CD8-positive, alpha-beta memory T cell (primary cell): Measurements from ENCODE around the gene SNRNP35. TPM values are rescaled to one million over a fixed set of nuclear protein-coding genes. Genes with fewer than 3 reads are reported as not detected.

Experiments used
- polyA plus RNA-seq: library from polyadenylated mRNA; unstranded; fragments of 300-500 nt; fragmentation: Illumina TruSeq; gene quantifications from one replicate; pipeline ENCODE4 v1.2.3, GENCODE V29; 2021
- total RNA-seq, 2 experiments: library from RNA; stranded (reverse); gene quantifications; one replicate each; pipeline ENCODE4 v1.2.3, GENCODE V29; 2021

Gene SNRNP35
- total and polyA plus RNA-seq, 3 experiments from 2014 or later = 21.9 to 26.5 (median 23.8) TPM

Other genes starting within 250 kb of the SNRNP35 start
- gene MPHOSPH9, start 225.0 kb upstream of the SNRNP35 start, total RNA-seq = 10 to 100 TPM; 67.3 to 74.8 TPM
- 31.0 TPM for gene MPHOSPH9, start 225.0 kb upstream of the SNRNP35 start, polyA plus RNA-seq
- gene MTRFR, start 224.7 kb upstream of the SNRNP35 start, total RNA-seq = 10 to 100 TPM; 26.6 TPM
- gene MTRFR, start 224.7 kb upstream of the SNRNP35 start, polyA plus RNA-seq = 51.4 TPM
- 10 to 100 TPM; 56.3 to 57.7 TPM for gene CDK2AP1, start 186.3 kb upstream of the SNRNP35 start, total RNA-seq
- gene CDK2AP1, start 186.3 kb upstream of the SNRNP35 start, polyA plus RNA-seq = 9.1 TPM
- 10 to 100 TPM; 52.1 to 53.8 TPM for gene SBNO1, start 93.3 kb upstream of the SNRNP35 start, total RNA-seq
- gene SBNO1, start 93.3 kb upstream of the SNRNP35 start, polyA plus RNA-seq = 42.8 TPM
- gene KMT5A, start 74.0 kb upstream of the SNRNP35 start, total RNA-seq = 10 to 100 TPM; 46.8 to 49.9 TPM
- gene KMT5A, start 74.0 kb upstream of the SNRNP35 start, polyA plus RNA-seq = 5.0 TPM
- 10 to 100 TPM; 26.9 to 27.6 TPM for gene RILPL2, start 21.5 kb upstream of the SNRNP35 start, total RNA-seq
- 8.4 TPM for gene RILPL2, start 21.5 kb upstream of the SNRNP35 start, polyA plus RNA-seq
- gene RILPL1, start 75.6 kb downstream of the SNRNP35 start, total RNA-seq = 1 to 10 TPM; 2.7 to 4.6 TPM
- gene RILPL1, start 75.6 kb downstream of the SNRNP35 start, polyA plus RNA-seq = 0.55 TPM
- 100 to 1,000 TPM; 191 to 194 TPM for gene TMED2, start 126.4 kb downstream of the SNRNP35 start, total RNA-seq
- gene TMED2, start 126.4 kb downstream of the SNRNP35 start, polyA plus RNA-seq = 314 TPM
- gene DDX55, start 144.0 kb downstream of the SNRNP35 start, total RNA-seq = 10 to 100 TPM; 46.2 to 53.4 TPM
- gene DDX55, start 144.0 kb downstream of the SNRNP35 start, polyA plus RNA-seq = 21.1 TPM
- 10 to 100 TPM; 91.3 to 99.1 TPM for gene EIF2B1, start 175.5 kb downstream of the SNRNP35 start, total RNA-seq
- 61.1 TPM for gene EIF2B1, start 175.5 kb downstream of the SNRNP35 start, polyA plus RNA-seq
- gene GTF2H3, start 175.7 kb downstream of the SNRNP35 start, total RNA-seq = 10 to 100 TPM; 72.0 to 74.6 TPM
- 24.8 TPM for gene GTF2H3, start 175.7 kb downstream of the SNRNP35 start, polyA plus RNA-seq
- gene TCTN2, start 213.0 kb downstream of the SNRNP35 start, total RNA-seq = 1 to 10 TPM; 5.5 to 5.7 TPM
- 1.5 TPM for gene TCTN2, start 213.0 kb downstream of the SNRNP35 start, polyA plus RNA-seq